Nephron (organoid): ENCODE results near the gene MTRR.

Experiments used
- H3K27ac Mint-ChIP-seq, 3 experiments: 2 replicates each; pipeline ENCODE4 v1.8.0; 2020; ENCODE audit warnings: mixed read lengths in 3 of 3, mild to moderate bottlenecking in 2 of 3, moderate library complexity in 1 of 3
- H3K27me3 Mint-ChIP-seq: 2 replicates; pipeline ENCODE4 v1.8.0; 2021; ENCODE audit warnings: low read depth, mild to moderate bottlenecking, moderate library complexity, mixed read lengths
- H3K36me3 Mint-ChIP-seq: 2 replicates; pipeline ENCODE4 v1.8.0; 2020; ENCODE audit warnings: low read depth, mixed read lengths
- H3K4me1 Mint-ChIP-seq: 2 replicates; pipeline ENCODE4 v1.8.0; 2020; ENCODE audit warnings: mixed read lengths
- H3K4me3 Mint-ChIP-seq, 3 experiments: 2 replicates each; pipeline ENCODE4 v1.8.0; 2020; ENCODE audit warnings: mild to moderate bottlenecking in 3 of 3, mixed read lengths in 3 of 3, moderate library complexity in 2 of 3
- H3K9me3 Mint-ChIP-seq: 2 replicates; pipeline ENCODE4 v1.8.0; 2020; ENCODE audit warnings: mixed read lengths
- TF ChIP-seq, protein P1 (sequence below), 3 experiments: fragments of 200-600 bp; sonication (generic); IDR thresholded peaks; one replicate each; pipeline ENCODE4 v1.5.0; 2021; ENCODE audit warnings: antibody characterized with exemption in 3 of 3; ENCODE audit not compliant: unreplicated experiment in 3 of 3

MTRR gene

DNA sequence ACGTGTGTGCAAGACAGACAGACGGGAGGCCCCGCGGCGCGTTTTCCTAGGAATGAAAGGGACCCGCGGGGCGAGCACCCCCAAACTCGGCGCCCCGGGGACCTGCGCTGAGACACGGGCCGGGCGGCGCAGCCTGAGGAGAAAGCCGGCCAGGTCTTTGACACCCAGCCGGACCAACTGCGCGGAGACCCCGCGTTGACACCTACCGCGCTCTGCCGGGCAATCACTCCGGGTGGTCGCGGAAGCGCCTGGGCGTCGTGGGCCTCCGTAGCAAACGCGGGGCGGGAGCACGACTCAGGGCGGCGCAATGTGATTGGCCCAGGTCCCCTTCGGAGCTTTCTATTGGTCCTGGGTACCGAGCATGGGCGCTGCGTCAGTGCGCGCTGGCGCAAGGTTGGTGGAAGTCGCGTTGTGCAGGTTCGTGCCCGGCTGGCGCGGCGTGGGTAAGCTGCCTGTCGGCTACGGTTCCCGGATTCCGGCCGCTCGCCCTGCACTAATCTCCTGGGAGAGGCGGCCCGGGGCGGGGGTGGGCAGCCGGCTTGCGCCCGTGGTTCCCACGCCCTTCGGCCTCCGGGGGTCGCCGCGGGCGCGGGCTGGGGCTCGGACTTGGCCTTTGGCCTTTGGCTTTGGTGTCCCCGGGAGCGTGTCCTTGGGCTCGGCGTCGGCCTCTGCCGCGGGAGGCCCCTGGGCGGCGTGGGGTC is at the start of gene MTRR, which contains the start of gene FASTKD3:
Gene MTRR (plus strand): TSS at position 376 of the 701 bp plus-strand sequence. CDS start 1,647 bp downstream, outside the sequence.
Gene FASTKD3 (minus strand): TSS at position 259 of the 701 bp plus-strand sequence. CDS start 948 bp downstream, outside the sequence.
- TF ChIP-seq, protein P1, sequence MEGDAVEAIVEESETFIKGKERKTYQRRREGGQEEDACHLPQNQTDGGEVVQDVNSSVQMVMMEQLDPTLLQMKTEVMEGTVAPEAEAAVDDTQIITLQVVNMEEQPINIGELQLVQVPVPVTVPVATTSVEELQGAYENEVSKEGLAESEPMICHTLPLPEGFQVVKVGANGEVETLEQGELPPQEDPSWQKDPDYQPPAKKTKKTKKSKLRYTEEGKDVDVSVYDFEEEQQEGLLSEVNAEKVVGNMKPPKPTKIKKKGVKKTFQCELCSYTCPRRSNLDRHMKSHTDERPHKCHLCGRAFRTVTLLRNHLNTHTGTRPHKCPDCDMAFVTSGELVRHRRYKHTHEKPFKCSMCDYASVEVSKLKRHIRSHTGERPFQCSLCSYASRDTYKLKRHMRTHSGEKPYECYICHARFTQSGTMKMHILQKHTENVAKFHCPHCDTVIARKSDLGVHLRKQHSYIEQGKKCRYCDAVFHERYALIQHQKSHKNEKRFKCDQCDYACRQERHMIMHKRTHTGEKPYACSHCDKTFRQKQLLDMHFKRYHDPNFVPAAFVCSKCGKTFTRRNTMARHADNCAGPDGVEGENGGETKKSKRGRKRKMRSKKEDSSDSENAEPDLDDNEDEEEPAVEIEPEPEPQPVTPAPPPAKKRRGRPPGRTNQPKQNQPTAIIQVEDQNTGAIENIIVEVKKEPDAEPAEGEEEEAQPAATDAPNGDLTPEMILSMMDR (IDR thresholded peaks at IDR 0.05; ENCODE audit: unreplicated experiment in 3 of 3) = no peak
- Mint-ChIP-seq H3K9me3 (no peaks in the 10 kb centered on the region), H3K4me1 (peaks cover 27% of the 10 kb centered on the region), H3K27me3 (no peaks in the 10 kb centered on the region), H3K36me3 (peaks cover 18% of the 10 kb centered on the region), H3K27ac (peak within 1 kb of the TSS; percentile 37 to 87 (median 83)), H3K4me3 (peak within 1 kb of the TSS; percentile 93 to 99 (median 94))

DNA sequence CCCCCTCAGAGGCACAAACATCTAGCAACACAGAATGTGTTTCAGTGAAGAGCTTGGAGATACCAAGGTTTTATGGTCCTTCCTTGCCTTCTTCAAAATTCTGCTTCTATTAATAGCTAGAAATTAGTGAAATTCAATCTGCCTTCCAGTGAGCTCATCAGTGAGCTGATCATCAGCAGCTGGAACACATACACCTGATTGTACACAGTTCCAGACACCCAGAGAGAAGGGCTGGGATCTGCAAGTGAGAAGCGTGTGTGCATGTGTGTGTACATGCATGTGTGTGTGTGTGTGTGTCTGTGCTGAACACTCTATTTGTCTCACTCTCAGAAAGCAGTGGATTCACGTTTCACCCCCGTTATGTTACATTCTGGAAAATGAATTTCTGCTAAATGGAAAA is 46.5 kb upstream of the MTRR start:
- TF ChIP-seq, protein P1 (IDR thresholded peaks at IDR 0.05; ENCODE audit: unreplicated experiment in 3 of 3) = no peak
- H3K27ac Mint-ChIP-seq = no peak overlapping the region
- H3K4me3 Mint-ChIP-seq = no peak overlapping the region
- H3K36me3 Mint-ChIP-seq = peaks cover 12% of the 10 kb centered on the region
- peaks cover 5% of the 10 kb centered on the region for H3K4me1 Mint-ChIP-seq
- peaks cover 18% of the 10 kb centered on the region for H3K27me3 Mint-ChIP-seq
- no peaks in the 10 kb centered on the region for H3K9me3 Mint-ChIP-seq

DNA sequence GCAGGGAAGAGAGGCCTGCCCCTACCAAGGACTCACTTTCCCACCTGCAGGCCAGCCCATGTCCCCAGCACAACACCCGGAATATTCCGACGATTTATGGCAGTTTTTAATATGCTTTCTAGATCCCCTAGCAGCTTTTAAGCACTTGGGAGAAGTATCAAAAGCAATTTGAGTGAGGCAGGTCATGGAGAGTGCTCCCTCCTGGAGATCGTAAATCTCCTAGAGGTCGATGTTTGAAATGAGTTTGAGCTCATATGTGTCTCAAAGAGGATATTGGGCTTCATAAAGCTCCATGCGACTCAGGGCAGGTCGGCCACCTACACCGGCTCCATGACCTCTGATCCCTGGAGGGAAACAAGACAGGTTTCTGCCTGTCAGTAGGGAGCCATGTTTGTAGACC is 45.4 kb upstream of the MTRR start:
- H3K9me3 Mint-ChIP-seq = no peaks in the 10 kb centered on the region
- H3K27me3 Mint-ChIP-seq = peaks cover 19% of the 10 kb centered on the region
- TF ChIP-seq, protein P1 (IDR thresholded peaks at IDR 0.05; ENCODE audit: unreplicated experiment in 3 of 3) = no peak

DNA sequence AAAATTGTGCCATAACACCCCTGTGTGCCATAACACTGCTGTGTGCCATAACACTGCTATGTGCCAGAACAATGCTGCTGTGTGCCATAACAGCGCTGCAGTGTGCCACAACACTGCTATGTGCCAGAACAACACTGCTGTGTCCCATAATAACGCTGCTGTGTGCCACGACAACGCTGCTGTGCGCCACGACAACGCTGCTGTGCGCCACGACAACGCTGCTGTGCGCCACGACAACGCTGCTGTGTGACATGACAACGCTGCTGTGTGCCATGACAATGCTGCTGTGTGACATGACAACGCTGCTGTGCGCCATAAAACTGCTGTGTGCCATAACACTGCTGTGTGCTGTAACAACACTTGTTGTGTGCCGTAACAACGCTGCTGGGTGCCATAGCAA is 44.0 kb upstream of the MTRR start:
- TF ChIP-seq, protein P1 (IDR thresholded peaks at IDR 0.05; ENCODE audit: unreplicated experiment in 3 of 3) = no peak
- Mint-ChIP-seq H3K4me1 (no peaks in the 10 kb centered on the region), H3K27me3 (peaks cover 12% of the 10 kb centered on the region), H3K9me3 (no peaks in the 10 kb centered on the region), H3K4me3 (no peak overlapping the region), H3K27ac (no peak overlapping the region), H3K36me3 (peaks cover 16% of the 10 kb centered on the region)

More for the DNA sequence above, 45.4 kb upstream of the MTRR start:
- H3K4me1 Mint-ChIP-seq = peaks cover 5% of the 10 kb centered on the region
- H3K36me3 Mint-ChIP-seq = peaks cover 16% of the 10 kb centered on the region
- H3K27ac Mint-ChIP-seq = peak overlapping the region in 1 of 3 experiments; percentile 49
- H3K4me3 Mint-ChIP-seq = no peak overlapping the region

DNA sequence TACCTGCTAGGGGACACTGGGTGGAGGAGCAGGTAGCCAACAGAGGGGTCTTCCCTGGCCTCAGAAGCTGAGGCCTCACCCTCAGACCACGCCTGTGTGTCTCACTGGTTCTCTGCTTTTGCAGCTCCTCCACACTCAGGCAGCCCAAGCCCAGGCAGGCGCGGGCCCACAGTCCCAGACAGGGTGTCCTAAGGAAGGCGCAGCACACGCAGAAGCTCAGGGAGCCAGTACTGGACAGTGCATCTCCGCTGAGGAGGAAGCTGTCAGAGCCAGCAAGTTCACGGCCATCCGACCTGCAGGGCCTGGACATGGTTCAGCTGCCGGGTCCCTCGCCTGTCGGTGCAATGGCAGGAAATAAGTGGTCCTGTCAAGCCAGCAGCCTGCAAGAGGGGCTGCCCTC is 43.3 kb upstream of the MTRR start:
- Mint-ChIP-seq H3K36me3 (peaks cover 16% of the 10 kb centered on the region), H3K9me3 (no peaks in the 10 kb centered on the region), H3K4me3 (no peak overlapping the region), H3K27ac (no peak overlapping the region), H3K27me3 (peaks cover 12% of the 10 kb centered on the region), H3K4me1 (no peaks in the 10 kb centered on the region)
- TF ChIP-seq, protein P1 (IDR thresholded peaks at IDR 0.05; ENCODE audit: unreplicated experiment in 3 of 3) = no peak

DNA sequence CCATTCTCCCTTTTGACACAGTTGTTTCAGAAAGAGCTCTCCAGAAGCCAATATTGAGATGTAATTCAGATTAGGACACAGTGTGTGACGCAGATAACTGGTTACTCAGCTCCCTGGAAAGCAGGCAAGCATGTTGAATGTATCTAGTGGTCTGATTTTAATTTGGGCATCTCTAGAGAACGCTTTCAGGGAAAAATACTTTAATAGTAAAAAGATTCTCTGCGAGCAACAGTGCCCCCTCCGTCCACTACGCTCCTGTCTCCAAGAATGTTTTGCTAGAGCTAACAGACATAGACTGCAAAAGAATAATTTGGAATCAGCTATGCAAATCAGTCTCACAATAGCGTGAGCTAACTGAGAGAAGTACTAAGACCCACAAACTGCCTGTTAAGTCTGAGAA is 41.3 kb upstream of the MTRR start:
- no peak overlapping the region for H3K27ac Mint-ChIP-seq
- peaks cover 12% of the 10 kb centered on the region for H3K36me3 Mint-ChIP-seq
- H3K4me1 Mint-ChIP-seq = no peaks in the 10 kb centered on the region
- TF ChIP-seq, protein P1 (IDR thresholded peaks at IDR 0.05; ENCODE audit: unreplicated experiment in 3 of 3) = no peak
- peaks cover 9% of the 10 kb centered on the region for H3K27me3 Mint-ChIP-seq
- no peak overlapping the region for H3K4me3 Mint-ChIP-seq
- H3K9me3 Mint-ChIP-seq = no peaks in the 10 kb centered on the region
